Measurements from ENCODE around the gene LALBA. TPM values are rescaled to one million over a fixed set of nuclear protein-coding genes. Genes with fewer than 3 reads are reported as not detected.

Gene LALBA
- total RNA-seq, 1 experiment from 2014 or later, result not detected

Other genes with a start within 250 kb of the LALBA start
- 9.9 and 12.8 TPM in 2 replicates for gene ZNF641, start 219.1 kb downstream of the LALBA start, total RNA-seq (2014; rRNA removed; shearing (Covaris generic))
- not detected in 2 replicates for gene ANP32D, start 97.5 kb downstream of the LALBA start, total RNA-seq (2014; rRNA removed; shearing (Covaris generic))
- 0.53 TPM in 1 of 2 replicates, not detected in the other for gene C12orf54, start 87.5 kb downstream of the LALBA start, total RNA-seq (2014; rRNA removed; shearing (Covaris generic))
- gene OR8S1, start 44.4 kb downstream of the LALBA start, total RNA-seq (2014; rRNA removed; shearing (Covaris generic)), result not detected in 2 replicates
- gene KANSL2, start 112.2 kb upstream of the LALBA start, total RNA-seq (2014; rRNA removed; shearing (Covaris generic)), result 34.5 and 54.4 TPM in 2 replicates
- 17.1 and 28.4 TPM in 2 replicates for gene CCNT1, start 146.7 kb upstream of the LALBA start, total RNA-seq (2014; rRNA removed; shearing (Covaris generic))
- gene ADCY6, start 219.0 kb upstream of the LALBA start, total RNA-seq (2014; rRNA removed; shearing (Covaris generic)), result 20.6 and 22.9 TPM in 2 replicates
- 8.9 and 20.9 TPM in 2 replicates for gene CACNB3, start 248.4 kb upstream of the LALBA start, total RNA-seq (2014; rRNA removed; shearing (Covaris generic))